Esophagus (tissue), 2 donors: Measurements from ENCODE around the gene BRMS1. TPM values are rescaled to one million over a fixed set of nuclear protein-coding genes. Genes with fewer than 3 reads are reported as not detected.

Source experiments
- H3K27ac ChIP-seq, 2 donors: one replicate each; pipeline ENCODE4 v1.5.1; 2013; ENCODE audit warnings: low read depth in 2 of 2, mild to moderate bottlenecking in 2 of 2, inconsistent platforms in 1 of 2, low read length in 1 of 2, moderate library complexity in 1 of 2
- H3K27me3 ChIP-seq, 2 donors: one replicate each; pipeline ENCODE4 v1.6.1; 2013; ENCODE audit warnings: low read length in 2 of 2, control low read depth in 1 of 2, mild to moderate bottlenecking in 1 of 2; ENCODE audit not compliant: insufficient read depth in 2 of 2, control insufficient read depth in 1 of 2
- H3K36me3 ChIP-seq, 2 donors: one replicate each; pipeline ENCODE4 v1.6.1; 2013; ENCODE audit warnings: low read length in 1 of 2; ENCODE audit not compliant: control insufficient read depth in 2 of 2, insufficient read depth in 2 of 2
- H3K4me1 ChIP-seq, 2 donors: one replicate each; pipeline ENCODE4 v1.6.1; 2013; ENCODE audit warnings: low read length in 1 of 2; ENCODE audit not compliant: control insufficient read depth in 2 of 2, insufficient read depth in 2 of 2
- H3K4me3 ChIP-seq, 2 donors: one replicate each; pipeline ENCODE4 v1.5.1; 2013; ENCODE audit warnings: low read length in 2 of 2, mild to moderate bottlenecking in 2 of 2, low read depth in 1 of 2, moderate library complexity in 1 of 2
- H3K9me3 ChIP-seq, 2 donors: one replicate each; pipeline ENCODE4 v1.6.1; 2013; ENCODE audit warnings: mild to moderate bottlenecking in 2 of 2, low read depth in 1 of 2, low read length in 1 of 2, moderate library complexity in 1 of 2; ENCODE audit not compliant: control insufficient read depth in 2 of 2, insufficient read depth in 1 of 2
- WGBS, 2 donors: extraction: QIAGEN DNeasy Blood & Tissue Kit; methylation state at CpG; one replicate each; pipeline ENCODE4 v1.1.7; 2013; 5-methylcytosine and 5-hydroxymethylcytosine counted together
- polyA plus RNA-seq, 2 donors: library from polyadenylated mRNA; stranded (reverse); fragments of 200-250 nt; gene quantifications; one replicate each; pipeline ENCODE4 v1.2.3, GENCODE V29; 2013
- donor health status: healthy with polysubstance abuse.
- donor health status: Bipolar disorder and iron deficiency.

BRMS1 gene
- polyA plus RNA-seq, 2 donors: 44.1 to 49.9 TPM

DNA sequence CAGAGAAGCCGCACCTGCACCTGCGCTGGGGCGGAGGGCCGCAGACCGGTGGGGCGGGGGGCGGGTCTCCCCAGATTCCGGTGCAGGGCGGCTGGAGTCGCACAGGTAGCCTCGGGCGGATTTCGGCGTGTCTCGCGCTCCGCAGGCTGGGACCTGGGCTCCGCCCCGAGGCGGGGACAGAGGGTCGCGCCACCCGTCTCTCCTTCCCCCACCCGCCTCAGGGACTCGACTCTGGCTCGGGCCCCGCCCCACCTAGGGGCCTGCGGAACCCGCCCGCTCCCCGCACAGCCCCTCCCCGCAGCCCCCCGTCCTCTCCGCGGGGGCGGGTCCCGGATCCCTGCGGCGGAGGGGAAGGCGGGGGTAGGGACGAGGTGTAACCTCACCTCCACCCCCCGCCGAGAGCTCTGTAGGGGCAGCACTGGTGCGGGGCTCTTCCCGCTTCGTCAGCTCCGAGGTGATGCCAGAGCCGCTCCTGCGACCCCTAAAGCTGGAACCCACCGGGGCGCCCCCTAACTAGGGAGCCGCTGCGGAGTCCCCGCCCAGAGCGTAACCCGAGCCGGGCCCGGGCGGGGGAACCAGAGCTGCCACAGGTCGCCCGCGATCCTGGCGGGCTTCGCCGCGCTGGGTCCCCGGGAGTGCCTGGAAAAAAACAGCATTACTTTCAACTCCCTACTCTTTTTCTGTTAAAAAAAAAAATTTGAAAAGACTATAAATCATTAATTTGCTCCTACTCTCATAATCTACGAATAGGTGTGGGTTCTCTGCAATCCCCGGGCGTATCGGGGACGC, 26.9 kb upstream of the BRMS1 start, which contains the start of gene SLC29A2:
SLC29A2 (minus strand) TSS at position 134 of the 789 bp plus-strand sequence. CDS start 169 bp downstream, outside the sequence.
- Histone ChIP-seq H3K4me1 (peaks cover 0 to 4% of the 10 kb centered on the region in 2 donors), H3K36me3 (peaks cover 0 to 9% of the 10 kb centered on the region in 2 donors), H3K4me3 (peak within 1 kb of the TSS; percentile 69 to 82), H3K27ac (peak within 1 kb of the TSS; percentile 70 to 81), H3K27me3 (no peaks in the 10 kb centered on the region), H3K9me3 (no peaks in the 10 kb centered on the region)
- 0 to 1% methylated on average over 51 to 72 of the region's 72 CpGs for WGBS, 2 donors

DNA sequence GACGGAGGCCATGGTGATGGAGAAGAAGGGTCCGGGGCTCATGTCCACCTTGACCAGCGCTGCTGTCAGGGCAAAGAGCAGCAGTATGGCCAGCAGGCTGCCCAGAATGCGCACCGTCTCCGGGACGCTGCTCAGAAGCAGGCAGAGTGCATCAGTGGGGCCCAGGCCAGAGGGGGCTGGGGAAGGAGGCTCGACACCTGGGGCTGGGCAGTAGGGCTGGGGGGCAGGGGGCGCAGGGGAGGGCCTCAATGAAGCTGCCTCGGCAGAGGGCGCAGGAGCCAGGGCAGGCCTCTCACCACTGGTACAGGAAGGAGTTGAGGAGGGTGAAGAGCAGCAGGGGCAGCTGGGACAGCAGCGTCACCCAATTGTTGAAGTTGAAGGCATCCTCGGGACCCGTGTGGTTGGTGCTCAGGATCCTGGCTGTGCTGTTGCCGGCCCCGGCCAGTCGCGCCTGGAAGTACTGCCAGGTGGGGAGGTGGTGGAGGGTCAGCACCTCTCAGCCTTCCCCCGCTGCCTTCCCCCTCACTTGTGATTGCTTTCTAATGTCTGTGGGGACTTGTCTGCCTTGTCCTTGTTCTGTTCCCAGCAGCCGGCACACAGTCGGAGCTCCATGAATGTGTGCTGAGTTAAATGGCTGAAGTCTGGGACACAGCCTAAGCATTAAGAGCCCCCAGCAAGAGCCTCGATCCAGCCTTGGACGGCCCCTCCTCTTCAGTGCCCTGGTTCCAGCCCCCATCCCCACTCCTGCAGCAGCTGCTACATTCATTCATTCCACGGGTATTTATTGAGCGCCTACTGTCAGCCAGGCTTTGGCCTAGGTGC, 24.4 kb upstream of the BRMS1 start:
- H3K4me3 ChIP-seq: no peak overlapping the region
- no peak overlapping the region for H3K27ac ChIP-seq
- H3K4me1 ChIP-seq: peaks cover 0 to 4% of the 10 kb centered on the region in 2 donors
- 88 to 90% methylated on average over 24 to 25 of the region's 25 CpGs for WGBS, 2 donors
- H3K27me3 ChIP-seq: no peaks in the 10 kb centered on the region
- H3K9me3 ChIP-seq: no peaks in the 10 kb centered on the region
- peaks cover 0 to 10% of the 10 kb centered on the region in 2 donors for H3K36me3 ChIP-seq

DNA sequence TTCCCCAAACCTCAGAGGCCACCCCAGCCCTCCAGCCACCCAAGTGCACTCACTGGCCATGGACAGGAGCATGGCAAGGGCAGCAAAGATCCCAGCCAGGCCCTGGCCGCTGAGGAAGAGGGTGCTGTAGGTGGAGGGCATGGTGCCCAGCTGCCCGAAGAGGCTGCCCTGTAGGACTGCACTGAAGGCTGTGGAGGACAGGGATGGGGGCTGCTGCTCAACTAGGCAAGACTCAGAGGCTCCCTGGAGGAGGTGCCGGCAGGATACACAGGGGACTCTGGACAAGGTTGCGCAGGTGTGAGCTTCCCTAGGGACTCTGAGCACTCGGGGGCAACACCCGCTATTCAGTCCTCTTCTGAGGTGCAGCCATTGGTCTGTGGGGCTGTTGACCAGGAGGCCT, 23.6 kb upstream of the BRMS1 start:
- no peak overlapping the region for H3K27ac ChIP-seq
- 87 to 89% methylated on average over 6 of the region's 6 CpGs for WGBS, 2 donors
- peaks cover 0 to 5% of the 10 kb centered on the region in 2 donors for H3K4me1 ChIP-seq
- peaks cover 0 to 10% of the 10 kb centered on the region in 2 donors for H3K36me3 ChIP-seq
- H3K4me3 ChIP-seq: no peak overlapping the region
- H3K27me3 ChIP-seq: no peaks in the 10 kb centered on the region
- H3K9me3 ChIP-seq: no peaks in the 10 kb centered on the region

DNA sequence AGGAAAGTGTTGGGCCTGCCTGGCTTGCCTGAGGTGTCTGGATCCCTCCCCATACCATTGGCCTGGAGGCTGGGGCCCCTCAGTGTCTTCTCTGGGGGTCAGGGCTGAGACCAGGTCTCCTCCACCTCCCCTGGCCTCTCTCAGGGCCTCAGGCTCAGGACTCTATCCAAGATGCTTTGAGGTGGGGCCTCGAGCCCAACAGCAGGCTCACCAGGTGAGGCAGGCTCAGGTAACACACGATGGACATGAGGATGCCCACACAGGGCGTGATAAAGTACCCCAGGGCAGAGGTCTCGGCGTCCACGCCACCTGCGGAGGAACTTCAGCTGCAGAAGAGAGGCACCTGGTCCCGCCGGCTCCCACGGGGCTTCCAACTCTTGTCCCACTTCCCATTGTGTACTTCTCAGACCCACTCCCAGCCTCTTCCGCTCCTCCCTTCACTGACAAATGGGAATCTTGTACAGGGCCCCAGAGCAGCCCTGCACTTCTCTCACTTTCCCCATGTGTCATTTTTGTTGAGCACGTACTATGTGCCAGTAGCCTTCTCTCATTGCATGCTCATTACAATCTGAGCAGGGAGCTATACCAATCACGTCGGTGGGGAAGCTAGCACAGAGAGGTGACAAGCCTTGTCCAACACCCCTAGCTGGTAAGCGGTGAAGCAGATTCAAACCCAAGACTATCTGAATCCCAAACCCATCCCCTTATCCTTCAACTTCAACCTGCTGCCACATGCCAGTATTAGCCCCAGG, 22.8 kb upstream of the BRMS1 start:
- whole genome bisulfite sequencing, 2 donors: 83 to 91% methylated on average over 15 of the region's 15 CpGs
- Histone ChIP-seq H3K4me3 (no peak overlapping the region), H3K27ac (no peak overlapping the region), H3K27me3 (no peaks in the 10 kb centered on the region), H3K36me3 (peaks cover 0 to 15% of the 10 kb centered on the region in 2 donors), H3K9me3 (no peaks in the 10 kb centered on the region), H3K4me1 (peaks cover 3 to 7% of the 10 kb centered on the region in 2 donors)

DNA sequence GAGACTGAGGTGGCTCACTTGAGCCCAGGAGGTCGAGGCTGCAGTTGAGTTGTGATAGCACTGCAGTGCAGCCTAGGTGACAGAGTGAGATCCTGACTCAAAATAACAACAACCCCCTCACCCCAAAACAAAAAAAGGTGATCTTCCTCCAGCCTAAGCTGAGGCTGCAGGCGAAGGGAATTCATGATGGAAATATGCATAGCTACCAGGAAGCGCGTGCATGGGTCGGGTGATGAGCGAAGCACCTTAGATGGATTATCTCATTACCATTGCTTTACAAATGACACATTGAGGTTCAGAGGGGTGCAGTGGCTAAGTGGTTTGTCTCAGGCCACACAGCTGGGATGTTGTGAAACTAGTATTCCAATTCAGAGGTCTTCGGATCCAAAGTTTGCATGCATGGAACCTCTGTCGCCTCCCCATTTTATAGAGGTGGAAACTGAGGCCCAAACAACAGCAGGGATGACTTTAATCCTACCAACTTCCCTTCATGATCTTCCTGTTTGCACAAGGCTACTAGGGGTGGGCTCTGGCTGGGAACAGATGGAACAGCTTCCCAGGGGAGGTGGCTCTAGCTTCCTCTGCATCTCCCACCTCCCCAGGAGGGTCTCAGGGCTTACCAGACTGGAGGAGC, 22.1 kb upstream of the BRMS1 start:
- Histone ChIP-seq H3K27ac (no peak overlapping the region), H3K4me1 (peaks cover 4 to 7% of the 10 kb centered on the region in 2 donors), H3K4me3 (no peak overlapping the region), H3K36me3 (peaks cover 0 to 15% of the 10 kb centered on the region in 2 donors), H3K9me3 (no peaks in the 10 kb centered on the region), H3K27me3 (no peaks in the 10 kb centered on the region)
- 93% methylated on average over 8 of the region's 8 CpGs for WGBS, 2 donors

DNA sequence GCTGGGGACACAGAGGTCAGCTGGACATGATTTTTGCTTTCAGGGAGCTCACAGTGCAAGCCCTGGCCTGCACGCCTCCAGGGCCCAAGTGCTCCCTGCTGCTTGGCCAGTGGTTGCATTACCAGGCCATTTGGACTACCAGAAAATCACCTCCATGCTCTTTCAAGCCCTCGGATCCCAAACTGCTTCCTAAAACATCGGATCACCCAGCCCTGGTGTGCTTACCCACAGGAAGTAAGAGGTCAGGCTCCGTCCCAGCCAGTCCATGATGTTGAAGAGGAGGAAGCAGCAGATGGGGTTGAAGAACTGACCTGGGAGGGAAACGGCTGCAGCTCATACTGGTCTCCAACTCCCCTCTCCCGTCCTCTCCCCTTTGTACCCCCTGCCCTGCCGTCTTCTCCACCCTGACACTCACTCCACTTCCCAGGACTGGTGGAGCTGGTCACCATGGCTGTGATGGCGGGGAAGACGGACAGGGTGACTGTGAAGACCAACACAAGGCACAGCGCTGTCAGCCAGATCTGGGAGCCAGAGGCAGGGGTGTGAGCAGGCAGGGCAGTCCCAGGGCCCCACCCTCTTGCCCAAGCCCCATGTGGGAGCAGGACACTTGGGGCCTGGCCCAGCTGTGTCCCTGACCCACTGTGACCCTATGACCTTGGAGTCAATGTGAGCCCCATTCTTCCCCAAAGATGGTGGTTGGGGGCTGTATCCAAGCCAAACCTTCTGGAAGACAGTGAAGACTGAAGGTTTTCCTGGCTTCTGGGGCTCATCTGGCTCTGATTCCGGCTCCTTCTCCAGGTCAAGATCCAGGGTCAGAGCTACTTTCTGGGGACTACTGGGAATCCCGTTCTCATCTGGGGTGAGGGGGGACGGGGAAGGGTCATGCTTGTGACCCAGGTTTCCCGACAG, 21.1 kb upstream of the BRMS1 start:
- Histone ChIP-seq H3K9me3 (no peaks in the 10 kb centered on the region), H3K4me3 (no peak overlapping the region), H3K36me3 (peaks cover 0 to 15% of the 10 kb centered on the region in 2 donors), H3K27ac (no peak overlapping the region), H3K27me3 (no peaks in the 10 kb centered on the region), H3K4me1 (peaks cover 4 to 7% of the 10 kb centered on the region in 2 donors)
- WGBS, 2 donors: 79 to 81% methylated on average over 14 of the region's 14 CpGs

DNA sequence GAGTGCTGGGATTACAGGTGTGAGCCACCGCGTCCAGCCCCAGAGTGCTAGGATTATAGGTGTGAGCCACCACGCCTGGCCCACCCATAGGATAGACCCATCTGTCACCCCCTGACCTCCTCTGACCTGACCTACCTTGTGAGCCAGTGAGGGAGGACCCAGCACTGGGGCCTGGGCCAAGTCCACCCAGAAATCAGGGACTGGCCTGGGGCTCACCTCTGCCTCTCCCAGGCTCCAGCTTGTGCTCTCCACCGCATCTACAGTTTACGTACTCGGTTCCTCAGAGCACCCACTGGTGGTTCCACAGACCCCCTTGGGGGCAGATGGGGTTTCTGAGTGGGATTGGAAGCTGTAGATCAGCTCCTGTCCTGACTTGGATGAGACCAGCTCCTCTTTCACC, 20.3 kb upstream of the BRMS1 start:
- peaks cover 0 to 17% of the 10 kb centered on the region in 2 donors for H3K36me3 ChIP-seq
- H3K27ac ChIP-seq: no peak overlapping the region
- peaks cover 4 to 7% of the 10 kb centered on the region in 2 donors for H3K4me1 ChIP-seq
- 97% methylated on average over 6 of the region's 6 CpGs for WGBS, 2 donors
- no peaks in the 10 kb centered on the region for H3K27me3 ChIP-seq
- H3K4me3 ChIP-seq: no peak overlapping the region
- H3K9me3 ChIP-seq: no peaks in the 10 kb centered on the region

DNA sequence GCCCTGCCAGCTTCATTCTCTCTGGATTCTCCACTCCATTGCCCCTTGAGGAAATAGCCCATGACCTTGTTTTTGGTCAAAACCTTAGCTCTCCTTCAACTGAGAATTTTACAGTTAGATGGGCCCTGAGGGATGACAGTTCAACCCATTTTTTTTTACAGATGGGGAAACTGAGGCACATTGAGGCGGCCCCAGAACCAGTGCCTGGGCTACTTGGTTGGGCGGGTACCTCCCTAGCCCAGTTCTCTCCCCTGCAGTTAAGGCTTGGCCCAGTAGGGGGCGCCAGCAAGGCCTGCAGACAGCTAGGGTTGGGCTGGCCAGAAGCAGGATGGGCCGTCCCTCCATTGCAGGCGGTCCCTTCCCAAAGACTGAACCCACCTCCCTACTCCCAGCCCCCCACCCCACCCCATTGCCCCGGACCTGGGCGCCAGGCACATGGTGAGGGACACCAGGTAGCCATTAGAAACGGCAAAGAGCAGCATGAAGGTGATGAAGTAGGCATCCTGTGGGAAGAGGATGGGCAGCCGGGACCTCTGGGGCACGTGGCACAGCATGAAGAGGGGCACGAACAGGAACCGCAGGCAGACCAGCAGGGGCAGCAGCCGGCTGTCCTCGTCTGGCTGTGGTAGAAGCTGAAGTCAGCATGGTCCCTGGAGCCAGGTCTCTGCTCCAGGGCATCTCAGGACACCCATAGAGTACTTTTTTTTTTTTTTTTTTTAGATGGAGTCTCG, 19.1 kb upstream of the BRMS1 start:
- peaks cover 3 to 4% of the 10 kb centered on the region in 2 donors for H3K4me1 ChIP-seq
- H3K4me3 ChIP-seq: no peak overlapping the region
- H3K36me3 ChIP-seq: peaks cover 0 to 17% of the 10 kb centered on the region in 2 donors
- H3K27ac ChIP-seq: no peak overlapping the region
- H3K9me3 ChIP-seq: no peaks in the 10 kb centered on the region
- H3K27me3 ChIP-seq: no peaks in the 10 kb centered on the region
- WGBS, 2 donors: 75 to 82% methylated on average over 15 of the region's 15 CpGs
